Endothelial cell (in vitro differentiated cells): ENCODE data around the gene ST7L. TPM values are rescaled to one million over a fixed set of nuclear protein-coding genes. Genes with fewer than 3 reads are reported as not detected.

ENCODE experiments used
- DNase-seq: peaks from one replicate; pipeline ENCODE4 v3.0.0; 2021; ENCODE audit warnings: low spot score
- H3K27ac Mint-ChIP-seq: one replicate; pipeline ENCODE4 v1.8.0; 2021; ENCODE audit warnings: mixed read lengths, inconsistent platforms; ENCODE audit not compliant: unreplicated experiment
- H3K27me3 Mint-ChIP-seq: one replicate; pipeline ENCODE4 v1.8.0; 2021; ENCODE audit warnings: mild to moderate bottlenecking, moderate library complexity, mixed read lengths, inconsistent platforms; ENCODE audit not compliant: unreplicated experiment
- H3K36me3 Mint-ChIP-seq: one replicate; pipeline ENCODE4 v1.8.0; 2021; ENCODE audit warnings: mild to moderate bottlenecking, low read depth, mixed read lengths, inconsistent platforms; ENCODE audit not compliant: unreplicated experiment
- H3K4me1 Mint-ChIP-seq: one replicate; pipeline ENCODE4 v1.8.0; 2021; ENCODE audit warnings: mild to moderate bottlenecking, mixed read lengths, inconsistent platforms; ENCODE audit not compliant: unreplicated experiment
- H3K4me3 Mint-ChIP-seq: one replicate; pipeline ENCODE4 v1.8.0; 2021; ENCODE audit warnings: mild to moderate bottlenecking, mixed read lengths, inconsistent platforms; ENCODE audit not compliant: unreplicated experiment
- H3K9me3 Mint-ChIP-seq: one replicate; pipeline ENCODE4 v1.8.0; 2021; ENCODE audit warnings: mixed read lengths, inconsistent platforms; ENCODE audit not compliant: unreplicated experiment
- CTCF ChIP-seq: fragments of 200-600 bp; sonication (generic); IDR thresholded peaks from one replicate; pipeline ENCODE4 v1.5.0; 2021; ENCODE audit warnings: antibody characterized with exemption; ENCODE audit not compliant: unreplicated experiment
- total RNA-seq: library from RNA; stranded (reverse); fragmentation: NEBNext Ultra II Directional; extraction: Animal tissue kit (Norgen Biotek cat#: 25700); gene quantifications from one replicate; pipeline ENCODE4 v1.2.1, GENCODE V29; 2021; ENCODE audit not compliant: unreplicated experiment

ST7L gene
- total RNA-seq, 1 donor from 2014 or later = 14.3 TPM

- Mint-ChIP-seq H3K27me3 (no peaks in the 10 kb centered on the region), H3K27ac (no peak overlapping the region), H3K36me3 (peaks cover 2% of the 10 kb centered on the region), H3K4me3 (no peak overlapping the region), H3K4me1 (no peaks in the 10 kb centered on the region), H3K9me3 (no peaks in the 10 kb centered on the region)
- no peak for TF ChIP-seq CTCF
- no peak for DNase-seq
Observed at GRCh38 chr1:112565800-112566199, 53.1 kb downstream of the ST7L start.

GRCh38 chr1:112564081-112564480, 54.9 kb downstream of the ST7L start:
- H3K36me3 Mint-ChIP-seq = peaks cover 2% of the 10 kb centered on the region
- no peaks in the 10 kb centered on the region for H3K9me3 Mint-ChIP-seq
- H3K4me1 Mint-ChIP-seq = no peaks in the 10 kb centered on the region
- H3K4me3 Mint-ChIP-seq = no peak overlapping the region
- no peak for TF ChIP-seq CTCF
- H3K27me3 Mint-ChIP-seq = no peaks in the 10 kb centered on the region
- DNase-seq = no peak
- no peak overlapping the region for H3K27ac Mint-ChIP-seq

GRCh38 chr1:112563341-112563740, 55.6 kb downstream of the ST7L start:
- no peak for TF ChIP-seq CTCF
- H3K4me1 Mint-ChIP-seq = no peaks in the 10 kb centered on the region
- no peak overlapping the region for H3K4me3 Mint-ChIP-seq
- no peaks in the 10 kb centered on the region for H3K27me3 Mint-ChIP-seq
- DNase-seq = no peak
- no peak overlapping the region for H3K27ac Mint-ChIP-seq
- H3K9me3 Mint-ChIP-seq = no peaks in the 10 kb centered on the region
- peaks cover 2% of the 10 kb centered on the region for H3K36me3 Mint-ChIP-seq

- no peak for DNase-seq
- no peaks in the 10 kb centered on the region for H3K9me3 Mint-ChIP-seq
- H3K27ac Mint-ChIP-seq = no peak overlapping the region
- no peaks in the 10 kb centered on the region for H3K27me3 Mint-ChIP-seq
- no peak overlapping the region for H3K4me3 Mint-ChIP-seq
- no peaks in the 10 kb centered on the region for H3K4me1 Mint-ChIP-seq
- no peaks in the 10 kb centered on the region for H3K36me3 Mint-ChIP-seq
- TF ChIP-seq CTCF = no peak
Observed at GRCh38 chr1:112558634-112559033, 60.3 kb downstream of the ST7L start.

GRCh38 chr1:112557385-112557784, 61.6 kb downstream of the ST7L start:
- Mint-ChIP-seq H3K27ac (no peak overlapping the region), H3K4me3 (no peak overlapping the region), H3K4me1 (no peaks in the 10 kb centered on the region)

More at GRCh38 chr1:112557385-112557784, 61.6 kb downstream of the ST7L start:
- DNase-seq = no peak
- Mint-ChIP-seq H3K27me3 (no peaks in the 10 kb centered on the region), H3K36me3 (no peaks in the 10 kb centered on the region), H3K9me3 (no peaks in the 10 kb centered on the region)
- TF ChIP-seq CTCF = no peak
